Hindlimb muscle (tissue), 1 donor: Measurements from ENCODE around the gene DHODH. TPM values are rescaled to one million over a fixed set of nuclear protein-coding genes. Genes with fewer than 3 reads are reported as not detected.
A peak's percentile ranks its signal among the peaks of the same experiment; 100 is the strongest.
"Not testable (repeated sequence)": the region's sequence is repeated elsewhere in the genome, so short reads cannot be mapped to it uniquely, and the experiment has no call there.

ENCODE experiments used
- DNase-seq: peaks from one replicate; pipeline ENCODE4 v3.0.0-alpha.2; 2013
- polyA plus RNA-seq: library from polyadenylated mRNA; unstranded; fragments of 120-200 nt; gene quantifications from one replicate; pipeline ENCODE4 v1.2.1, GENCODE V29; 2013; ENCODE audit not compliant: insufficient read length

The DHODH gene
- polyA plus RNA-seq: 13.0 TPM

GRCh38 chr16:72008424-72009216 is at the start of gene DHODH:
TSS of gene DHODH (plus strand) at chr16:72008744. CDS start at chr16:72008765, 21 bp downstream.
- DNase-seq: peak; percentile 97

- DNase-seq: peak; percentile 66
Observed at GRCh38 chr16:71961066-71962039, 47.2 kb upstream of the DHODH start.

- DNase-seq: no peak
Observed at GRCh38 chr16:71963125-71963875, 45.2 kb upstream of the DHODH start.

- DNase-seq: no peak
Observed at GRCh38 chr16:71965223-71965622, 43.3 kb upstream of the DHODH start.

GRCh38 chr16:71966932-71967331 is 41.6 kb upstream of the DHODH start:
- DNase-seq: no peak

GRCh38 chr16:71969353-71969752 is 39.2 kb upstream of the DHODH start:
- no peak for DNase-seq

GRCh38 chr16:71971571-71971970 is 37.0 kb upstream of the DHODH start:
- no peak for DNase-seq

- no peak for DNase-seq
Observed at GRCh38 chr16:71972356-71972755, 36.2 kb upstream of the DHODH start.

GRCh38 chr16:71973001-71973400 is 35.5 kb upstream of the DHODH start:
- no peak for DNase-seq

GRCh38 chr16:71974068-71974818 is 34.3 kb upstream of the DHODH start:
- no peak for DNase-seq

- no peak for DNase-seq
Observed at GRCh38 chr16:71985262-71985974, 23.1 kb upstream of the DHODH start.

GRCh38 chr16:71986131-71986530 is 22.4 kb upstream of the DHODH start:
- DNase-seq: no peak

GRCh38 chr16:71995038-71995437 is 13.5 kb upstream of the DHODH start:
- no peak for DNase-seq

- DNase-seq: not testable (repeated sequence)
Observed at GRCh38 chr16:71997578-71997977, 11.0 kb upstream of the DHODH start.

- DNase-seq: no peak
Observed at GRCh38 chr16:72001180-72001874, 7.2 kb upstream of the DHODH start.

GRCh38 chr16:72002619-72003018 is 5.9 kb upstream of the DHODH start:
- DNase-seq: no peak

- not testable (repeated sequence) for DNase-seq
Observed at GRCh38 chr16:72008065-72008423, 500 bp upstream of the DHODH start.

- no peak for DNase-seq
Observed at GRCh38 chr16:72009779-72010178, 1.2 kb downstream of the DHODH start.

GRCh38 chr16:72012607-72013006 is 4.1 kb downstream of the DHODH start:
- DNase-seq: no peak

GRCh38 chr16:72013389-72013788 is 4.8 kb downstream of the DHODH start:
- DNase-seq: no peak
